ENCODE measurements around the gene CCL19.

- no peak for TF ChIP-seq JUND (IDR thresholded peaks at IDR 0.05; ENCODE audit: low read length)
- TF ChIP-seq CTCF (IDR thresholded peaks at IDR 0.05; ENCODE audit: control extremely low read depth in 1 of 3, insufficient read depth in 1 of 3, low read depth in 1 of 3, low read length in 3 of 3) = no peak
- TF ChIP-seq NRF1 (IDR thresholded peaks at IDR 0.05; ENCODE audit: low read depth, low read length) = no peak
These were observed 48.4 kb downstream of the CCL19 start for GRCh38 chr9:34642679-34643078.
